PC-9 (cell line): Measurements from ENCODE around the gene SHISAL2A. TPM values are rescaled to one million over a fixed set of nuclear protein-coding genes. Genes with fewer than 3 reads are reported as not detected.

Experiments
- BruUV-seq: library from RNA; stranded (reverse); fragments of 400-500 nt; replicated peaks from 2 replicates; lab custom pipeline; 2021; lab: Mats Ljungman, UMichigan
- CTCF ChIA-PET: fragments of 300-600 bp; sonication (Branson Sonifier 250); formaldehyde crosslinking; loops from one replicate; lab custom pipeline; 2022; ENCODE audit warnings: antibody characterized with exemption; lab: Charles Lee
- POLR2A ChIA-PET: fragments of 300-600 bp; sonication (Branson Sonifier 250); formaldehyde crosslinking; loops from one replicate; lab custom pipeline; 2022; ENCODE audit warnings: antibody characterized with exemption; ENCODE audit not compliant: unreplicated experiment; lab: Charles Lee
- DNase-seq, 2 experiments: peaks; one replicate each; pipeline versions ENCODE4 v3.0.0 to v3.0.0-alpha.2; 2015 to 2022; ENCODE audit warnings: mixed read lengths in 1 of 2
- H2AFZ ChIP-seq: fragments of 200-600 bp; sonication (generic); 2 replicates; pipeline ENCODE4 v1.8.1; 2017; ENCODE audit warnings: antibody characterized with exemption
- H3F3A ChIP-seq: fragments of 200-600 bp; sonication (generic); 2 replicates; pipeline ENCODE4 v1.8.1; 2017; ENCODE audit warnings: antibody characterized with exemption, mild to moderate bottlenecking, low read depth; ENCODE audit not compliant: insufficient read depth
- H3K27ac ChIP-seq: fragments of 200-600 bp; sonication (generic); 2 replicates; pipeline ENCODE4 v1.6.1; 2016; ENCODE audit warnings: mixed run types
- H3K27me3 ChIP-seq: fragments of 200-600 bp; sonication (generic); 2 replicates; pipeline ENCODE4 v1.6.1; 2016; ENCODE audit warnings: low read depth, mixed run types; ENCODE audit not compliant: insufficient read depth
- H3K36me3 ChIP-seq: fragments of 200-600 bp; sonication (generic); 2 replicates; pipeline ENCODE4 v1.6.1; 2016; ENCODE audit warnings: low read depth, mixed run types
- H3K4me1 ChIP-seq: fragments of 200-600 bp; sonication (generic); replicated peaks from 2 replicates; pipeline ENCODE4 v1.6.1; 2016; ENCODE audit warnings: mixed run types; ENCODE audit not compliant: insufficient read depth
- H3K4me2 ChIP-seq: fragments of 200-600 bp; sonication (generic); 2 replicates; pipeline ENCODE4 v1.6.1; 2017; ENCODE audit warnings: mixed run types
- H3K4me3 ChIP-seq: fragments of 200-600 bp; sonication (generic); 2 replicates; pipeline ENCODE4 v1.6.1; 2016; ENCODE audit warnings: mixed run types
- H3K79me2 ChIP-seq: fragments of 200-600 bp; sonication (generic); 2 replicates; pipeline ENCODE4 v1.6.1; 2017; ENCODE audit warnings: low read depth, mixed run types
- H3K9me2 ChIP-seq: fragments of 200-600 bp; sonication (generic); 2 replicates; pipeline ENCODE4 v1.8.1; 2017; ENCODE audit warnings: mild to moderate bottlenecking; ENCODE audit not compliant: insufficient read depth
- H3K9me3 ChIP-seq: fragments of 200-600 bp; sonication (generic); 2 replicates; pipeline ENCODE4 v1.8.1; 2016; ENCODE audit warnings: low read depth; ENCODE audit not compliant: insufficient read depth
- H4K20me1 ChIP-seq: fragments of 200-600 bp; sonication (generic); 2 replicates; pipeline ENCODE4 v1.8.1; 2017; ENCODE audit not compliant: insufficient read depth
- EZH2 ChIP-seq: fragments of 200-600 bp; sonication (generic); IDR thresholded peaks from 2 replicates; pipeline ENCODE4 v1.8.0; 2017; ENCODE audit warnings: antibody characterized with exemption, low read depth
- intact Hi-C: fragments of 100-400 bp; cut with micrococcal nuclease; formaldehyde crosslinking; loops from one replicate; pipeline ENCODE4 v1.10.0; 2022; ENCODE audit not compliant: unreplicated experiment
- total RNA-seq: library from RNA; stranded (reverse); gene quantifications from 2 replicates; pipeline ENCODE4 v1.2.3, GENCODE V29; 2021
- TF ChIP-seq, protein P1 (sequence below): fragments of 200-600 bp; sonication (generic); conservative IDR thresholded peaks from 2 replicates; pipeline ENCODE4 v1.6.1; 2017; ENCODE audit warnings: mixed run types, antibody characterized with exemption, mild to moderate bottlenecking, moderate library complexity

SHISAL2A gene
- total RNA-seq, 1 experiment from 2014 or later, result not detected

DNA sequence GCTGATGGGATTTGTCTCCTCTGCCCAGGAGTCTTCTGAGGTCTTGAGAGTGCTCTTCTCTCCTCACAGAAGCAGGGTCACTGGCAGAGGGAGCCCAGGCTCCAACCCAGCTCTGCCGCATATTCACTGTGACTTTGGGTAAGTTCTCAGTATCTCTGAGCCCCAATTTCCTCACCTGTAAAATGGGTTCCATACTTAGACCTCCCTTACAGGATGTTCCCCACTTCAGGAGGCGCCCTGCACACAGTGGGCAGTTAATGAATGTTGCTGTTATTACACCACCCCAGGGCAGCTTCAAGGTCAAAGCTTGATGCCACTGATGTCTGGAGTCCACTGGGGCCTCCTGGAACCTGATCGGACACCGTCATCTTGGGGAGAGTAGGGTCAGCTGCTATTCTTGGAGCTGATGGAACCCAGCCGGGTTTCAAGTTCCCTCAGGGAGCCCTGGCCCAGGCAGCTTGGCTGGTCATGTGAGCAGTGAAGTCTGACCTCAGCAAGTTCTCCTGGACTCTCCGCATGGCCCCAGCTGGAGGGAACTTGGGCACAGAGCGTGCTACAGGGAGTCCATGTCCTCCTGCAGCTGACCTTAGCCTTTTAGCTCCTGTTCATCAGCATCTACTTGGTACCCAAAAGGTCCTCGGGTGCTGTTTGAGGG, 43.4 kb downstream of the SHISAL2A start:
- no peak for TF ChIP-seq EZH2
- TF ChIP-seq, protein P1, sequence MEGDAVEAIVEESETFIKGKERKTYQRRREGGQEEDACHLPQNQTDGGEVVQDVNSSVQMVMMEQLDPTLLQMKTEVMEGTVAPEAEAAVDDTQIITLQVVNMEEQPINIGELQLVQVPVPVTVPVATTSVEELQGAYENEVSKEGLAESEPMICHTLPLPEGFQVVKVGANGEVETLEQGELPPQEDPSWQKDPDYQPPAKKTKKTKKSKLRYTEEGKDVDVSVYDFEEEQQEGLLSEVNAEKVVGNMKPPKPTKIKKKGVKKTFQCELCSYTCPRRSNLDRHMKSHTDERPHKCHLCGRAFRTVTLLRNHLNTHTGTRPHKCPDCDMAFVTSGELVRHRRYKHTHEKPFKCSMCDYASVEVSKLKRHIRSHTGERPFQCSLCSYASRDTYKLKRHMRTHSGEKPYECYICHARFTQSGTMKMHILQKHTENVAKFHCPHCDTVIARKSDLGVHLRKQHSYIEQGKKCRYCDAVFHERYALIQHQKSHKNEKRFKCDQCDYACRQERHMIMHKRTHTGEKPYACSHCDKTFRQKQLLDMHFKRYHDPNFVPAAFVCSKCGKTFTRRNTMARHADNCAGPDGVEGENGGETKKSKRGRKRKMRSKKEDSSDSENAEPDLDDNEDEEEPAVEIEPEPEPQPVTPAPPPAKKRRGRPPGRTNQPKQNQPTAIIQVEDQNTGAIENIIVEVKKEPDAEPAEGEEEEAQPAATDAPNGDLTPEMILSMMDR, result no peak
- BruUV-seq, result no TSS peak
- peaks cover 5% of the 10 kb centered on the region; the same call in 1 of the 2 replicates for H3F3A ChIP-seq
- no peaks in the 10 kb centered on the region for H4K20me1 ChIP-seq
- no peaks in the 10 kb centered on the region for H3K27me3 ChIP-seq
- no peaks in the 10 kb centered on the region for H3K9me3 ChIP-seq
- DNase-seq, result no peak
- CTCF ChIA-PET, result no interaction called here
- no peak overlapping the region for H3K4me2 ChIP-seq
- H3K4me3 ChIP-seq, result no peak overlapping the region
- no peaks in the 10 kb centered on the region for H3K9me2 ChIP-seq
- intact Hi-C loops, result no loop called here
- no peak overlapping the region for H3K27ac ChIP-seq
- POLR2A ChIA-PET, result no interaction called here
- H3K4me1 ChIP-seq, result peaks cover 15% of the 10 kb centered on the region
- H3K79me2 ChIP-seq, result no peaks in the 10 kb centered on the region
- H3K36me3 ChIP-seq, result no peaks in the 10 kb centered on the region
- no peak overlapping the region for H2AFZ ChIP-seq

DNA sequence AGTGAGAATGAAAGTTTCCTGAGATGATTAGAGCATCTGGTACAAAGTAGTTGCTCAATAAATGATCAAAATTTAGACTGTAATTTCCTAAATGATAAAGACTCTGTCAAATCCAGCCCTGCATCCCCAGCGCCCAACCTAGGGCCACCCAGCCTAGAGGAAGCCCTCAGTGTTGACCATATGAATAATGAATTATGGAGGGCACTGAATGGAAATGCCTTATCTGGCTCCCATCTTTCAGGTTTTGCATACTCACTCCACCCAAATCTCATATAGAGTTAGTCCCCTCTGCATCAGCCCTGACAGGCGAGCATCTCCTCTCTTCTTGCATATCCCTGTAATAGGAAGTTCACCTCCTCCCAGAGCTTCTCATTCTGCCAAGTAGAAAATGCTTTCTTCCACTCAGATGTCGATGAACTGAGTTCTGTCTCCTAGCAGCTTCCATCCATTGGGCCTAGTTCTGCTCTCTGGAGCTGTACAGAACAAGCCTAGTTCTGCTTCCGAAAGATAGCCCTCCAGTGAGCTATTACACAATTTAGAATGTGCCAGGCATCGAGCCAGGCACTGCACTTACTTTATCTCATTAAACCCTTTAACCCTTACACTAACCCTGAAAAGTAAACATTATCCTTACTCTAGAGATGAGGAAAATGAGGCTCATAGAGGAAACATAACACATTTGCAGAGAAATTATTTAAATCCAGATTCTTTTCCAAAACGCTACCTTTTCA, 44.3 kb downstream of the SHISAL2A start:
- Histone ChIP-seq H4K20me1 (no peaks in the 10 kb centered on the region), H3K4me1 (peaks cover 15% of the 10 kb centered on the region), H3K27me3 (no peaks in the 10 kb centered on the region), H3K4me2 (no peak overlapping the region), H3K79me2 (no peaks in the 10 kb centered on the region), H2AFZ (no peak overlapping the region), H3K9me3 (no peaks in the 10 kb centered on the region), H3K27ac (no peak overlapping the region), H3K36me3 (no peaks in the 10 kb centered on the region), H3K9me2 (no peaks in the 10 kb centered on the region), H3F3A (peaks cover 5% of the 10 kb centered on the region; the same call in 1 of the 2 replicates), H3K4me3 (no peak overlapping the region)
- no peak for DNase-seq
- CTCF ChIA-PET, result no interaction called here
- POLR2A ChIA-PET, result interaction anchor here (0.7 kb wide), 1 partner anchor 18 kb away, joined by 4 read pairs; no protein-coding TSS in a partner anchor
- TF ChIP-seq, protein P1, result no peak
- TF ChIP-seq EZH2, result no peak
- intact Hi-C loops, result no loop called here
- no TSS peak for BruUV-seq

DNA sequence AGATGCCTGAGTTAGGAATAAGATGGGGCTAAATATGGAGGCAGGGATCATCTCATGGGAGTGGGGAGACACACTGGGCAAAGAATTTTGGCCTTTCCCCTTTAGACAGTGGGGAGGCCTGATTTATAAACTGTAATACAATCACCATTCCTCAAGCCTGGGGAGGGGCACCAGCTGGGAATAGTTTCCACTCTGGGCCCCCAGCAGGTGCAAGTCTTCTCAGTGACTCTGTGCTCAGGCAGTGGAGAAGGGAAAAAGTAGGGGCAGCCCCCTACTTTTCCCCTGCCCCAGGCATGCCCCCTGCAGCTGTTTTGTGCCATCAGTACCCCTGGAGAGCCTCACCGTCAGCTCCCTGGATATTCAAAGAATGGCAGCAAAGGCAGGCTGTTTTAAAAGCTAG, 46.1 kb downstream of the SHISAL2A start:
- Histone ChIP-seq H3K36me3 (no peaks in the 10 kb centered on the region), H3K27me3 (no peaks in the 10 kb centered on the region), H3K4me2 (no peak overlapping the region), H3F3A (peaks cover 5% of the 10 kb centered on the region; the same call in 1 of the 2 replicates), H3K27ac (no peak overlapping the region), H4K20me1 (no peaks in the 10 kb centered on the region), H3K9me3 (no peaks in the 10 kb centered on the region), H2AFZ (no peak overlapping the region), H3K79me2 (no peaks in the 10 kb centered on the region), H3K9me2 (no peaks in the 10 kb centered on the region), H3K4me3 (no peak overlapping the region), H3K4me1 (peaks cover 14% of the 10 kb centered on the region)
- no TSS peak for BruUV-seq
- CTCF ChIA-PET, result no interaction called here
- intact Hi-C loops, result no loop called here
- TF ChIP-seq, protein P1, result no peak
- TF ChIP-seq EZH2, result no peak
- POLR2A ChIA-PET, result no interaction called here
- no peak for DNase-seq
